Limb (tissue), 2 donors: ENCODE data around the gene CENPVL1.
"Not testable (repeated sequence)": the region's sequence is repeated elsewhere in the genome, so short reads cannot be mapped to it uniquely, and the experiment has no call there.

Experiments
- DNase-seq, 2 donors: peaks; one replicate each; pipeline ENCODE4 v3.0.0-alpha.2; 2016; ENCODE audit errors: extremely low spot score in 2 of 2

CENPVL1 gene

DNA sequence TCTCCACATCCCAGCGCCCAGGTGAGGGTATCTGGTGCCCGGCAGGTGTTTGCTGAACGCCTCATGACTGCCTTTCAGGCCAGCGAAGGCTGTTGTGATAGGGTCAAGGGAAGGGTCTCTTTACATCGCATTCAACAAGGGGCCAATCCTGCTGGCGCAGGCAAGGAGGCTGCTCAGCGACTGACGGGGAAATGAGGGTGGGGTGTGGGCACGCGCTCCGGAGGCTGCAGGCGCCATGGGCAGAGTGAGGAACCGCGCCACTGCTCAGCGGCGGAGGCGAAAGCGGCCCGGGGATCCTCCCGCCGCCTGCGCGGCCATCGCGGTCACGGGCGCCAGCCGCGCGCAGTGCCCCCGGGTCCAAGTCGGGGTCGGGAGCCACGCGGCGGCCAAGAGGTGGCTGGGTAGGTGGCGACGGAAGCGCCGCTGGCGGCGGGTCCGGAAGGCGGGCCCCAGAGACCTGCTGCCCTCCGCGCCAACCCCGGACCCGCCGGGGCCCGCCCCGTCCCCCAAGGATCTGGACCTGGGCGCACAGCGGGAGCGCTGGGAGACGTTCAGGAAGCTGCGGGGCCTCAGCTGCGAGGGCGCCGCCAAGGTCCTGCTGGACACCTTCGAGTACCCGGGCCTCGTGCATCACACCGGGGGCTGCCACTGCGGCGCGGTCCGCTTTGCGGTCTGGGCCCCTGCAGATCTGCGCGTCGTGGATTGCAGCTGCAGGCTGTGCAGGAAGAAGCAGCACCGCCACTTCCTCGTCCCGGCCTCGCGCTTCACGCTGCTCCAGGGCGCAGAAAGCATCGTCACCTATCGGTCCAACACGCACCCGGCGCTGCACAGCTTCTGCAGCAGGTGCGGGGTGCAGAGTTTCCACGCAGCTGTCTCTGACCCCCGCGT lies at the start of gene CENPVL1:
TSS of gene CENPVL1 (plus strand) at position 236 of the 888 bp plus-strand sequence. CDS start at position 236, 0 bp downstream.
- not testable (repeated sequence) for DNase-seq

DNA sequence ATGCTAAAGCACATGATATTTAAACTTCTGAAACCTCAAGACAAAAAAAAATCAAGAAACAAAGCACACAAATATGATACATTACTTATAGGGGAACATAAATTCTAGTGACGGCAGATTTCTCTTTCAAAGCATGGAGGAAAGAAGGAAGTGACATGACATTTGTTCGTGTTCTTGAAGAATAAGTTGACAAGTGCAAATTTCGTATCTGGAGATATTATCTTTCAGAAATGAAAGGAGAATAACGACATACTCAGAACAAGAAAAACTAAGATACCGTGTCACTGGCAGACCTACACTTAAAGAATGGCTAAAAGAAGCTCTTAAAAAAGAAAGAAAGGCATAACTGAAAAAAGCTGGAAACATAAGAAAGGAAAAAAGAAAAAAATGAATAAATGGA lies 44.3 kb upstream of the CENPVL1 start:
- DNase-seq, result no peak

DNA sequence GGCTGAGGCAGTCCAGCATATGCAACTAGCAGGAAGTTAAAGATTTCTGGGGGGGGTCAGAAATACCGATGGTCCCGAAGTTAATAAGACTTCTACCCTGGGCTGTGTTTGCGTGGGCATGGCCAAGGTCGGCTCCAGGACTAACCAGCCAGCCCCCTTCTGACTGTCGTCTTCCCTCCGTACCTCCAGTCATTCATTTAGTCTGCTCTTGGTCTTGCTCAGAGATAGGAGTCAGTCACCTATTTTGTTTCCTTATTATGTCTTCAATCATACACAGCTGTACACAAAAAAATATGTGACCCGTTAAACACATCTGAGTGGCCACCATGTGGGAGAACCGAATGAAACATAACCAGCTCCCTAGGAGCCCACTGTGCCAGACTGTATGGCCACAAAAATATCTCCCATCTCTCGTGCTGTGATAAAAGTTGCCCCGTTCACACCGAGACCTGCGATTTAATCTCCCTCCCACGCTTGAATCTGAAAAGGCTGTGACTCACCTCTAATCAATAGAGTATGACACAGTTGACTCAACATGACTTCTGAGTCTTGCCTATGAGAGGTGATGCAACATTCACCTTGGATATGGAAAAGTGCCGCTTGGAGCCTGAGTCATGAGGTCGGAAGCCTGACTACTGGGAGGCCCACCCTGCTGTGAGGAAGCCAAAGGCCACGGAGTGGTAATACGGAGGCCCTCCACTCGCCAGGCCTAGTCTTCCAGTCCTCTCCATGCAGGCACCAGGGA lies 30.5 kb upstream of the CENPVL1 start:
- DNase-seq, result not testable (repeated sequence)

DNA sequence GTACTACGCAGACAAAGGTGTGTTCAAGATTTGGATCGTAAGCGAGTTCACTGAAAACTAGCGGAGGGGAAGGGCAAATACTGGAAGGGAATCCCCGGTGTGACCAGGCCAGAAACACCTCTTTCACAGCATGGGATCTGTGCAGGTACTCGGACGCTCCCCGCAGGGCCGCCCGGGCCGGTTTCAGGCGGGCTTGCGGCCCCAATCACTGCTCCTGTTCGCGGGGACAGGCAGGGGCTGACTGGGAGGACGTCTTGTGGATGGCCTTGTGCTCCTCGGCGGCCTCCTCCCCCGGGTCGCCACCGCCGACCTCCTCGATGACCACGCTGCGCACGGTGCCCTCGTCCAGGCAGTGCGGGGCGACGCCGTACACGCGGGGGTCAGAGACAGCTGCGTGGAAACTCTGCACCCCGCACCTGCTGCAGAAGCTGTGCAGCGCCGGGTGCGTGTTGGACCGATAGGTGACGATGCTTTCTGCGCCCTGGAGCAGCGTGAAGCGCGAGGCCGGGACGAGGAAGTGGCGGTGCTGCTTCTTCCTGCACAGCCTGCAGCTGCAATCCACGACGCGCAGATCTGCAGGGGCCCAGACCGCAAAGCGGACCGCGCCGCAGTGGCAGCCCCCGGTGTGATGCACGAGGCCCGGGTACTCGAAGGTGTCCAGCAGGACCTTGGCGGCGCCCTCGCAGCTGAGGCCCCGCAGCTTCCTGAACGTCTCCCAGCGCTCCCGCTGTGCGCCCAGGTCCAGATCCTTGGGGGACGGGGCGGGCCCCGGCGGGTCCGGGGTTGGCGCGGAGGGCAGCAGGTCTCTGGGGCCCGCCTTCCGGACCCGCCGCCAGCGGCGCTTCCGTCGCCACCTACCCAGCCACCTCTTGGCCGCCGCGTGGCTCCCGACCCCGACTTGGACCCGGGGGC lies 28.2 kb upstream of the CENPVL1 start:
- DNase-seq, result not testable (repeated sequence)

DNA sequence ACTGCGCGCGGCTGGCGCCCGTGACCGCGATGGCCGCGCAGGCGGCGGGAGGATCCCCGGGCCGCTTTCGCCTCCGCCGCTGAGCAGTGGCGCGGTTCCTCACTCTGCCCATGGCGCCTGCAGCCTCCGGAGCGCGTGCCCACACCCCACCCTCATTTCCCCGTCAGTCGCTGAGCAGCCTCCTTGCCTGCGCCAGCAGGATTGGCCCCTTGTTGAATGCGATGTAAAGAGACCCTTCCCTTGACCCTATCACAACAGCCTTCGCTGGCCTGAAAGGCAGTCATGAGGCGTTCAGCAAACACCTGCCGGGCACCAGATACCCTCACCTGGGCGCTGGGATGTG lies 27.6 kb upstream of the CENPVL1 start, which contains the start of gene CENPVL2:
TSS of gene CENPVL2 (minus strand) at position 112 of the 343 bp plus-strand sequence. CDS start at position 112, 0 bp downstream.
- DNase-seq, result not testable (repeated sequence)

DNA sequence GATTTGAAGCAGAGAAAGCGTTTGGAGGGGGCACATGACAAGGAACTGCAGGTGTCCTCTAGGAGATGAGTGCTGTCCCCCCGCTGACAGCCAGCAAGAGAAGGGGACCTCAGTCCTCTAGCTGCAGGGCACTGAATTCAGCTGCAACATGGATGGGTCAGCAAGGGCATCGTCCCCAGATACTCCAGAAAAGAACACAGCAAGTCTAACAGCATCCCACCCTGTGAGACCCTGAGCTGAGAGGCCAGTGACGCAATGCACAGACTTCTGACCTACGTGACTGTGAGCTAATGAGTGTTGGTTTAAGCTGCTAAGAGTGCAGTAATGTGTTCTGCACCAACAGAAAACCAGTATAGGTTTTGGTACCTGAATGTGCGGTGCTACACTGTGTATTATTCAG lies 16.1 kb upstream of the CENPVL1 start:
- no peak for DNase-seq

DNA sequence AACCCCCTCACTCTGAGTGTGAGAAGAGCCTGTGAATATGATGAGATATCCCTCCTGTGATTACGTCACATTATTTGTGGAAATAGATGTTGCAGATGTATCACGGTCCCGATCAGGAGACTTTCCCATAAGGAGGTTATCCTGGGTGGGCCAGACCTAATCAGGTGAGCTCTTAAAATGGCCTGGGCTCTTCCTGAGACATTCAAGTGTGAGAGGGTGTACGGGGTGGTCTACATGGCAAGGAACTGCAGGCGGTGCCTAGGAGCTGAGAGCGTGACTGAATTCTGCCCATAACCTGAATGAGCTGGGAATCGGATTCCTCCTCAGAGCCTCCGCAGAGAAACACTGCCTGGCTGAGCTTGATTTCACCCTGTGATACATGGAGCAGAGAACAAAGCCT lies 12.9 kb upstream of the CENPVL1 start:
- DNase-seq, result no peak

DNA sequence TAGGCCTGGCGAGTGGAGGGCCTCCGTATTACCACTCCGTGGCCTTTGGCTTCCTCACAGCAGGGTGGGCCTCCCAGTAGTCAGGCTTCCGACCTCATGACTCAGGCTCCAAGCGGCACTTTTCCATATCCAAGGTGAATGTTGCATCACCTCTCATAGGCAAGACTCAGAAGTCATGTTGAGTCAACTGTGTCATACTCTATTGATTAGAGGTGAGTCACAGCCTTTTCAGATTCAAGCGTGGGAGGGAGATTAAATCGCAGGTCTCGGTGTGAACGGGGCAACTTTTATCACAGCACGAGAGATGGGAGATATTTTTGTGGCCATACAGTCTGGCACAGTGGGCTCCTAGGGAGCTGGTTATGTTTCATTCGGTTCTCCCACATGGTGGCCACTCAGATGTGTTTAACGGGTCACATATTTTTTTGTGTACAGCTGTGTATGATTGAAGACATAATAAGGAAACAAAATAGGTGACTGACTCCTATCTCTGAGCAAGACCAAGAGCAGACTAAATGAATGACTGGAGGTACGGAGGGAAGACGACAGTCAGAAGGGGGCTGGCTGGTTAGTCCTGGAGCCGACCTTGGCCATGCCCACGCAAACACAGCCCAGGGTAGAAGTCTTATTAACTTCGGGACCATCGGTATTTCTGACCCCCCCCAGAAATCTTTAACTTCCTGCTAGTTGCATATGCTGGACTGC lies 2.8 kb downstream of the CENPVL1 start:
- DNase-seq, result not testable (repeated sequence)

DNA sequence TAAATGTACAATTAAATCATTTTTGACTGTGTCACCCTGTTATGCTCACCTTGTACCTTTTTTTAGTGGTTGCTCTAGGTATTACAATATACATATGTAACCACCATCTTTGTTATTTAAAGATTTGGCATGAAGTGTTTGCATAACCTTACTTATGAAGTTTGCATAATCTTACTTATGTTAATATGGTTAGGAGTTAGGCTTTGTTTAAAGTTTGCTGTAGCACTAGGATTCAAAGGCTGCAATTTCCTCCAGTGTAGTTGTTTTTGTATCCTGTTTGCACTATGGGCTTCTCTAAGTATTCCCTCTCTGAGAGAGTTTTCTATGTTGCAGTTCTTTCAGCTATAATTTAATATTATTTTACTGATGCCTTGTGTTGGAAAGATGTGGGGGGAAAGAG lies 17.9 kb downstream of the CENPVL1 start:
- DNase-seq, result no peak

DNA sequence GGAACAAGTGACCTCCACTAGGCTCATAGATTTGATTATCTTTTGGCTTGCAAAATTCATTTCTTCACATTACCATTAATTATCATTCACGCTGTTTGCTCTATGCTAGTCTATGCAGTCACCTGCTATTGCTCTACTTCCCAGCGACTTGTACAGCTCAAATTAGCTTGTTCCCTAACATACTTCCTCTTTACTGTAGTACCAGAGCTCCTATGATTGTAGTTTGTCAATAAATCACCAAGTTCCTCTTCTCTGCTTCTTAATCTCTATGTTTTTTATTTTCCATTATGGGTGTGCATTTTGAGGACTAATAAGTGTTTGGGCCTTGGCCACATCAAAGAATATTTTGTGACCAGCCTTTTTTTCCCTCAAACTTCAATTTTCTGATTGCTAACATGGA lies 26.8 kb downstream of the CENPVL1 start:
- no peak for DNase-seq

DNA sequence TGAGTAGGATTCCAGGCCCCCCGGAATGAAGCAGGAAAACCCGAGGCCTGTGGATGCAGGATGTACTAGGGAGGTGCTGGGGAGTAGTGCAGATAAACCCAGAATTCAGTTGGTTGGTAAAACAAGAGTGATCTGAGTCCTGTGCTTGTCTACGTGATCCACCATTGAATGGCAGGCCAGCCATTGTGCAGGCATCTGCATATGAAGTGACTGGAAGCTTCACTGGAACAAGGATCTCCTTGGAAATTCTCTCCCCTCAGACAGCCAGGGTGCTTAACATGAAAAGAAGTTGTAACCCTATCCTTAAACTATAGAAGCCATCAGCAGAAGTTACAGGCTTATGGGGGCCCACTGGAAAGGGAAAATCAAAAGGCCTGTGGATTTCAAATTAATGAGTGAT lies 32.3 kb downstream of the CENPVL1 start:
- no peak for DNase-seq

DNA sequence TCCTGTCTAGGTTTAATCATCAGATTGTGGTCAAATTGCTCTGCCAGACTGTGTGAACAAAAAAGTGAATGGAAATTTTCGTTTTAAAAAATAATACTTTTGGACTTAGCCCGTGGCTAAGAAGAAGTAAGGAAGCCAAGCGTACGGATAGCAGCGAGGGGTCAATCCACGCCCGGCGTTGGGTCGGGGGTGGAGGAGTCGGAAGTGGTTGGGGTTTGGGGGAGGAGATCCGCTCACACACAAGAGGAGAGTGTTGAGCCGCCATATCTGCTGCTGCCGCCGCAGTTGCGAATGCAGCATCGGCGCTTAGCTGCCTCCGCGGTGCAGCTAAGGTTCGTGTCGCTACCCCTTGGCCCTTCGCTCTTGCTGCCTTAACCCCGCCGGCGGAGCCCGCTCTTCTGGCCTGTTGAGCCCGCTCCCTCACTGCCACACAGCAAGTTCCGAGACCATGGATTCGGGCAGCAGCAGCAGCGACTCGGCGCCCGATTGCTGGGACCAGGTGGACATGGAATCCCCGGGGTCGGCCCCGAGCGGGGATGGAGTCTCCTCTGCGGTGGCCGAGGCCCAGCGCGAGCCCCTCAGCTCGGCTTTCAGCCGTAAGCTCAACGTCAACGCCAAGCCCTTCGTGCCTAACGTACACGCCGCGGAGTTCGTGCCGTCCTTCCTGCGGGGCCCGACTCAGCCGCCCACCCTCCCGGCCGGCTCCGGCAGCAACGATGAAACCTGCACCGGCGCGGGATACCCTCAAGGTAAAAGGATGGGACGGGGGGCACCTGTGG lies 33.1 kb downstream of the CENPVL1 start, which contains the start of gene GSPT2:
TSS of gene GSPT2 (plus strand) at position 264 of the 779 bp plus-strand sequence. CDS start at position 449, 185 bp downstream.
- DNase-seq, result peak; percentile 64 to 79

DNA sequence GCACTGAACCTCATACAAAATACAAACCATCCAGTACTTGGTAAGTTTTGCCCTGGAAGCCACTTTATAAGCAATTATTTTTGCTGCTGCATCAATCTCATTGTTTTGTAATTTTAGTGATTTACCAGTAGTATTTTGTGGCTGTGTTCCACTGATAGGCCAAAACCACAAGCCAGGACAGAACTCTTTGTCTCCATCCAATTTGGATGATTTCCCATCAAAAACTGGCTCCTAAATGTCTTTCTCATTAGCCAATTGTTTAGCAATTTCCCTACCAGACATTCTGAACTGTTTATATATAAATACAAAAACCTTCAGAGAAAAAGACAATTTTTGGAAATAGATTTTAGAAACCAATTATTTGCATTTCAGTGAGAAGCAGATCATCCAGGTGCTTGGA lies 37.4 kb downstream of the CENPVL1 start:
- DNase-seq, result no peak

DNA sequence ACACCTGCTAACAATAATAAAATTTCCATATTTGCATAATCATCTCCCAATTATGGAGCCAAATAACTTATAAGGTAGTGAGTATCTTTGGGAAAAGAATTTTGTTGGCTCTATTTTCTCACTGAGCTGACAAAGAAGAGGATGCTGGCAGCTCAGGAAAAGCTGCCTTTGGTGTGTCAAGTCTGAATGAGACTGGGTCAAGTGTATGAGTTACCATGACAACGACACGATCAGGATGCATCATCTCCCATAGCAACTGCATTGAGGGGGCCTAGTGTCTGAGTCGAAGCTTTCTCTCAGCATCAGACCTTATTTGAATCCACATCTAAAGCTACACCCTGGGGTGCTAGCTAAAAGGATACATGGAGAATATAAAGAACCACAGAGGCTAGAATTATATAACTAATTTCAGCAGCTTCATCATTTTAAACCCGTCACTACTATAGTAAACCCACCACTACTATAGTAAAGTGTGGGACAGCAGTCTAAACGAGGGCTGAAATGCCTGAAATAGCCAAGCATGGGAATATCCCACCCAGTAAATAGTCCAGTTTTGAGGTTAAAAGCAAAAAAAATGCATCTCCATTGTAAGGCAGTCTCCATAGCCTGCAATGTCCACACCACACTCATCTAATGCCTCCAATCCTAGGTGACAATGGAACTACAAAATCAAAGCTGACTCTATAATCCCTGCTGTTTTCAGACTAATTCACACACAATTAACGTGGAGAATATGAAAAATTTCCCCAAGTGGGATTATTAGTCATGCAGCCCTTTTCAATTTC lies 48.9 kb downstream of the CENPVL1 start:
- DNase-seq, result no peak

DNA sequence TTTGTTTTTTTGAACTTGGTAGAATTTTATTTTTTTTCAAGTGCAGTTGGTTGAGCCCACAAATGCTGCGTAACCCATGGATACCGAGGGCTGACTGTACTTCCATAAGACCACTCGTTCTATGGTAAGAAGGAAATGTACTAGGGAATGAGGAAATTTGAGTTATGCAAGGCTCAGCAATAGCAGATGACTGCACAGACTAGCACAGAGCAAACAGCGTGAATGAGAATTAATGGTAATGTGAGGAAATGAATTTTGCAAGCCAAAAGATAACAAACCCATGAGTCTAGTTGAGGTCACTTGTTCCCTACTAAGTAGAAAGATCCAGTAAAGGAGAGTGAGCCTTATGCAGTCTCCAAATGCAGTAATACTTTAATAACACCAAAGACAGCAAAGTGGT lies 50.3 kb downstream of the CENPVL1 start:
- DNase-seq, result no peak
